Esophagus muscularis mucosa (tissue), 4 donors: ENCODE measurements around the gene DTD1.

Experiments
- CTCF ChIP-seq, 3 experiments: fragments of 200-600 bp in 2 of 3; fragments of 450-650 bp in 1 of 3; sonication (generic) in 2 of 3; IDR thresholded peaks; one replicate each; pipeline ENCODE4 v1.5.1; 2017 to 2019; ENCODE audit warnings: antibody characterized with exemption in 3 of 3, mild to moderate bottlenecking in 2 of 3, moderate library complexity in 1 of 3
- EP300 ChIP-seq: sonication (generic); formaldehyde crosslinking; IDR thresholded peaks from one replicate; pipeline ENCODE4 v1.6.1; 2017; ENCODE audit warnings: antibody characterized with exemption
- POLR2A ChIP-seq: fragments of 450-650 bp; IDR thresholded peaks from one replicate; pipeline ENCODE4 v1.6.1; 2017; ENCODE audit warnings: antibody characterized with exemption, moderate library complexity, mild to moderate bottlenecking, low read depth
- POLR2AphosphoS5 ChIP-seq, 2 donors: sonication (generic); formaldehyde crosslinking; IDR thresholded peaks; one replicate each; pipeline ENCODE4 v1.6.1; 2017; ENCODE audit warnings: antibody characterized with exemption in 2 of 2

- TF ChIP-seq CTCF (IDR thresholded peaks at IDR 0.05) (no peak), POLR2AphosphoS5 (IDR thresholded peaks at IDR 0.05) (no peak), POLR2A (no peak), EP300 (no peak)
Observed at GRCh38 chr20:18781509-18781908, 193.7 kb downstream of the DTD1 start.
